ENCODE results near the gene LRP11. TPM values are rescaled to one million over a fixed set of nuclear protein-coding genes. Genes with fewer than 3 reads are reported as not detected.

The LRP11 gene
- total RNA-seq, 1 donor from 2014 or later = 38.3 TPM

DNA sequence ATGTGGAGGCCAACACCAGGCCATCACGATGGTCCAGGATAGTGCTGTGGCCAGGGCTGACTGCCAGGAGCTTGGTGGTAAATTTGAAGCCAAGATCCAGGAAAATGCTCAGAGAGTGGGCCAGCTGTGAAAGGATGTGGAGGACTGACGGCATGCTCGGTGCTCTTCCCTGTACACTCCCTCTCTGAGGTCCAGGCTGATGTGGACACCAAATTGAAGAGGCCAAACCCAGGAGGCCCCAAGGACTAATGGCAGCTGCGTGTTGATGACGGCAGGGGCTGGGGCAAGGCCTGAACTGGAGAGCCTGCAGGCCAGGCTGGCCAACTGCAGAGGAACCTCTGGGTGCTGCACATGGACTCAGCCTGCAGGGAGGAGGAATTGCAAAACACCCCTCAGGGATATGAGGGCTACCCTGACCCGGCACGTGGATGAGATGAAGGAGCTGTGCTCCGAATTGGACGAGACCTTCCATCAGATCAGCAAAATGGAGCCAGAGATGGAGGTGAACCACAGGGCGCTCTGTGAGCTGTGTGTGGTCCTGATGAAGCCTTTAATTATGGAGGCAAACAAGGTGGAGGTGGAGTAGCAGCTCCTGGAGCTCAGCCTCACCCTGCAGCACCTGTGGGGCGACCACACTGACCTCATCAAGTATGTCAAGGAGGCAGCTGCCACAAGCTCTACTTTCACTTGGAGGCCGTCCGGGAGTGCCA lies 40.7 kb upstream of the LRP11 start:
- DNase-seq (no peak), ATAC-seq (no peak)
- no peaks in the 10 kb centered on the region for H3K27me3 ChIP-seq (ENCODE audit: low read depth)
- TF ChIP-seq, protein P1, sequence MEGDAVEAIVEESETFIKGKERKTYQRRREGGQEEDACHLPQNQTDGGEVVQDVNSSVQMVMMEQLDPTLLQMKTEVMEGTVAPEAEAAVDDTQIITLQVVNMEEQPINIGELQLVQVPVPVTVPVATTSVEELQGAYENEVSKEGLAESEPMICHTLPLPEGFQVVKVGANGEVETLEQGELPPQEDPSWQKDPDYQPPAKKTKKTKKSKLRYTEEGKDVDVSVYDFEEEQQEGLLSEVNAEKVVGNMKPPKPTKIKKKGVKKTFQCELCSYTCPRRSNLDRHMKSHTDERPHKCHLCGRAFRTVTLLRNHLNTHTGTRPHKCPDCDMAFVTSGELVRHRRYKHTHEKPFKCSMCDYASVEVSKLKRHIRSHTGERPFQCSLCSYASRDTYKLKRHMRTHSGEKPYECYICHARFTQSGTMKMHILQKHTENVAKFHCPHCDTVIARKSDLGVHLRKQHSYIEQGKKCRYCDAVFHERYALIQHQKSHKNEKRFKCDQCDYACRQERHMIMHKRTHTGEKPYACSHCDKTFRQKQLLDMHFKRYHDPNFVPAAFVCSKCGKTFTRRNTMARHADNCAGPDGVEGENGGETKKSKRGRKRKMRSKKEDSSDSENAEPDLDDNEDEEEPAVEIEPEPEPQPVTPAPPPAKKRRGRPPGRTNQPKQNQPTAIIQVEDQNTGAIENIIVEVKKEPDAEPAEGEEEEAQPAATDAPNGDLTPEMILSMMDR (IDR thresholded peaks at IDR 0.05) = no peak
- peaks cover 7% of the 10 kb centered on the region for H3K9me3 ChIP-seq
- H3K27ac ChIP-seq = no peak overlapping the region
- intact Hi-C loops (cut with DNase I) = no loop called here
- no peaks in the 10 kb centered on the region for H3K36me3 ChIP-seq
- H3K4me1 ChIP-seq = no peaks in the 10 kb centered on the region
- no peak overlapping the region for H3K4me3 ChIP-seq

DNA sequence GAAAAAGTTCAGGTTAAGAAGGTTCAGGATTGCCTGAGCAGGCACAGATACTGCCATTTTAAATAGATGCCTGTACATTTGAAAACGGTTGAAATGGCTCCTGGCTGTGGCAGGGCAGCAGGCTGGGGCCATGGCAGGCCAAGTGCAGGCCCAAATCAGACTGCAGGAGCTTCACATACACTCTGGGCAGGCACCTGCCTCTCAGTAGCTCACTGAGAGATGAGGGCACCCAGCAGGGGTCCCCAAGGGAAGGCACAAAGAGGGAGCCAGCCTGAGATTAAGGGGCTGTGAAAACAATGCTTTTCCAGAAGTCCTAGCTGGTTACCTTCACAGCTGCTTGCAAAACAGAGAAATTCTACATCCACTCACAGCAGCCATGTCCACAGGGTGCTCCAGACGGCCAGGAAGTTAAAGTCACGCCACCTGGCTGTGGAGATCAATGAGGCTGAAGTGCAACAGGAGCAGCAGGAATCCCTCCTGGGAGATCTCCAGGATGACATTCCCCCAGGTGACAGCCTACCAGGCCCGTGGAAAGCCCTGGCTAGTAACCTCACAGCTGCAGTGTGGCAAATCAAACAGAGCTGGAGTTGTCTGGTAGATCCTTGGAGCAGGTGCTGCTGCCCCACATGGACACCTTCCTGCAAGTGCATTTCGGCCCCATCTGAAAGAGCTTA lies 39.9 kb upstream of the LRP11 start:
- Histone ChIP-seq H3K36me3 (no peaks in the 10 kb centered on the region), H3K27ac (no peak overlapping the region), H3K9me3 (peaks cover 7% of the 10 kb centered on the region), H3K4me1 (no peaks in the 10 kb centered on the region), H3K4me3 (no peak overlapping the region), H3K27me3 (ENCODE audit: low read depth) (no peaks in the 10 kb centered on the region)
- ATAC-seq = no peak
- intact Hi-C loops (cut with DNase I) = no loop called here
- TF ChIP-seq, protein P1 (IDR thresholded peaks at IDR 0.05) = no peak
- DNase-seq = no peak

DNA sequence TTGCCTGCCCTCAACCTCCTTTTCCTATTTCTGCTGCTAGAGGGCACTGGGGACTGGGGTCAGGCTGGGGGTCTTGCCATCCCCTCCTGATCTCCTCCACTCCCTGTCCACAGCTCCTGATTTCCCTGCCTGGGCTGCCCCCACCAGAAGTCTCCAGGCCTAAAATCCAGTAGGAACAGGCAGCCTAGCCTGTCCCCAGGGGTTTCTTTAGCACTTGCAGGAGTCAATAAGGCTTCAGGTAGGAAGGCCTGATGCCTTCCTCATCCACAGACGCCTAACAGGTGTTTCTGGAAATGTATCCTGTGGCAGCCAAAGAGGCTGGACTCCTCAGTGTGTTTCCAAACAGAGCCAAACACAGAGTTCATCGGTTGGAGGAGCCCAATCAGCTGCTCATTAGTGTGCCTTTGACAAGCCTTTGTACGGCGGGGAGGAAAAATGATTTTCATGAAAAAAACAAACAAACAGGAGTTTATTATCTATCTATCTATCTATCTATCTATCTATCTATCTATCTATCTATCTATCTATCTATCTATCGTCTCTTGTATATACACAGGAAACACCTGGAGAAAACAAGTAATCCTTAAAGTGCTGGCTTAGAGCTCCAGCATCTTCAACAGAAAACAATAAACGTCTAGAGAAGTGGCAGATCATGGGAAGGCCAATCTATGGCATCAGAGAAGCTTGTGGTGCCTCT lies 37.4 kb upstream of the LRP11 start:
- Histone ChIP-seq H3K9me3 (no peaks in the 10 kb centered on the region), H3K36me3 (no peaks in the 10 kb centered on the region), H3K27me3 (ENCODE audit: low read depth) (no peaks in the 10 kb centered on the region), H3K27ac (no peak overlapping the region), H3K4me3 (no peak overlapping the region), H3K4me1 (peaks cover 13% of the 10 kb centered on the region)
- intact Hi-C loops (cut with DNase I) = no loop called here
- DNase-seq (no peak), ATAC-seq (no peak)
- TF ChIP-seq, protein P1 (IDR thresholded peaks at IDR 0.05) = no peak

DNA sequence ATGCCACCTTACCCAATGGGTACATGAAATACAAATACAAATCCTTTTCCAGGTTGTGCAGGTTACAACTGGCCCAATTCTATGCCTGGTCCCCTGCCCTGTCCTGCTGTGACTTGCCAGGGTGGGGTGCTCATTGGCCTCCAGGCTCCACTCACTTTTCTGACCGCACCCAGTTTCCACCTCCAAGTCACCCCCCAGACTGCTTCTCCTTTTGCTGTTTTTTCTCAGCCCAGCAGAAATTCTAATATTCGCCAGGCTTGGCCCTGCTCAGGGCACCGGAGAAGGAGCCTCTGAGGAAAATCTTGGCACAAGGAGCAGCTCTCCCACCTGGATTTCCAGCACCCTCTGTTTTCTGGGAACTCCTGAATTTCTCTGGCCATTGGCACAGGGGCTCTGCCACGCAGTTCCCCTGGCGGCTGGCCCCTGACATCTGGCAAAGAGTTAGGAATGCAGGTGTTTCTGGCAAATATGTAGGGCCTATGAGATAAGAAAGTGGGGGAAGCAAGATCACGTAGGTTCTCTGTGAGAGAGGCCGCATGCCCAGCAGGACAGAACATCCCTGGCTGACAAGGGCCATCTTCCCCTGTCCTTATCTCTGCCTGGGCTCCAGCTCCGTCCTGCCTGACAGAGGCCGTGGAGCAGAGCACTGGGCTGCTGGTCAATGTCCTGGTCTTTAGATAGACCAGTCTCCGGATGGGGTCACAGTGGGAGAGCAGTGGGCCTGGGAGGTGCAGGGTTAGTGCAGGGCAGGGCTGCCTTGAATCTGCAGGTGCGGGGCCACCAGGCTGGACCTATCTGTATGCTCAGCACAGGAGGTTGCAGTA lies 36.7 kb upstream of the LRP11 start:
- intact Hi-C loops (cut with DNase I) = no loop called here
- H3K4me1 ChIP-seq = peaks cover 20% of the 10 kb centered on the region
- ATAC-seq = no peak
- no peaks in the 10 kb centered on the region for H3K9me3 ChIP-seq
- DNase-seq = no peak
- no peaks in the 10 kb centered on the region for H3K36me3 ChIP-seq
- H3K4me3 ChIP-seq = no peak overlapping the region
- H3K27ac ChIP-seq = no peak overlapping the region
- TF ChIP-seq, protein P1 (IDR thresholded peaks at IDR 0.05) = no peak
- no peaks in the 10 kb centered on the region for H3K27me3 ChIP-seq (ENCODE audit: low read depth)

DNA sequence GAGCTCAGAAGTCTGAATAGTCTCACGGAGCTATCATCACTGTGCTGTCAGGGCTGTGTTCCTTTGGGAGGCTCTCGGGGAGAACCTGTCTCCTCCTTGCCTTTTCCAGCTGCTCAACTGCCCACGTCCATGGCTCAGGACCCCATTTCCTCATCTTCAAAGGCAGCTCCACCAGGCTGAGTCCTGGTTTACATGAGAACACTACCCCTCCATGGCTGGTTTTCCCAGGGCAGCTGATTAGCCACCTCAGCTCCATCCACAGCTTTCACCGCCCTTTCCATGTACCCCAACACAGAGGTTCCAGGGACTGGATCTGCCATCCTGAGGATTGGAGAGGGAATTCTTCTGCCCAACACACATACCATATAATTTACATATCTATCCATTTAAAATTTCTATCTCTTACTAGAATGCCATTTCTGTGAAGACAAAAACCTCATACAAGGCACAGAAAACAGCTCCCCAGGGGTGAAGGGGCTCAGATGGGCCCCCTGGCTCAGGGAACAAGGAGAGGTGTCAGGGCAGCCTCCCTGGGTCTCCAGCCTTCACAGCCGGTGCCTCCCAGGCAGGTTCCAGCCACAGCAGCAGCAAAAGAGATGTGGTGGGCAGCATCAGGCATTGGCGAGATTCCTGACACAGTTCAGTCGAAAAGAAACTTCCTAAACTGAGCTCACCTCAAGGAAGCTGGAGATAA lies 35.9 kb upstream of the LRP11 start:
- Histone ChIP-seq H3K9me3 (no peaks in the 10 kb centered on the region), H3K4me3 (no peak overlapping the region), H3K36me3 (no peaks in the 10 kb centered on the region), H3K27ac (no peak overlapping the region), H3K4me1 (peaks cover 28% of the 10 kb centered on the region), H3K27me3 (ENCODE audit: low read depth) (no peaks in the 10 kb centered on the region)
- ATAC-seq = no peak
- intact Hi-C loops (cut with DNase I) = no loop called here
- TF ChIP-seq, protein P1 (IDR thresholded peaks at IDR 0.05) = no peak
- no peak for DNase-seq
